Measurements from ENCODE around the gene MAJIN. TPM values are rescaled to one million over a fixed set of nuclear protein-coding genes. Genes with fewer than 3 reads are reported as not detected.

Gene MAJIN
- total and polyA plus RNA-seq, 10 of the 15 experiments (the other 5 are each of a cell fraction or from before 2014, with no cell fraction given) = 0.10 TPM; not detected in 9

GRCh38 chr11:64933935-64934681 is 37.8 kb downstream of the MAJIN start:
- Histone ChIP-seq H3K4me3 (no peak overlapping the region), H3K27me3 (replicated peaks in 1 of 2; ENCODE audit: control insufficient read depth in 2 of 2, insufficient read depth in 2 of 2, low read length in 1 of 2) (no peaks in the 10 kb centered on the region; a peak in 1 of 4 replicates), H3K9ac (ENCODE audit: control insufficient read depth, insufficient read depth, low read length) (no peak overlapping the region), H2AFZ (ENCODE audit: control insufficient read depth, low read depth, low read length) (no peak overlapping the region), H3K9me3 (replicated peaks; ENCODE audit: control insufficient read depth, insufficient read depth, low read length) (no peaks in the 10 kb centered on the region), H3K27ac (ENCODE audit: control insufficient read depth, insufficient read depth) (no peak overlapping the region), H3K36me3 (ENCODE audit: control insufficient read depth in 2 of 2, insufficient read depth in 2 of 2, low read length in 1 of 2) (no peaks in the 10 kb centered on the region; a peak in 1 of 4 replicates), H3K4me2 (ENCODE audit: control insufficient read depth, insufficient read depth) (no peak overlapping the region), H4K20me1 (ENCODE audit: control insufficient read depth, insufficient read depth) (no peaks in the 10 kb centered on the region), H3K4me1 (ENCODE audit: control insufficient read depth, insufficient read depth, low read length) (no peaks in the 10 kb centered on the region), H3K79me2 (ENCODE audit: control insufficient read depth, insufficient read depth, low read length) (no peaks in the 10 kb centered on the region)
- ChIA-PET RAD21 (ENCODE audit: unreplicated experiment) (interaction anchor here (0.6 to 0.8 kb wide), 2 partner anchors 10 to 32 kb away, joined by 3 read pairs; partner anchors contain the start of gene PPP2R5B), POLR2A (no interaction called here), CTCF (interaction anchor here (0.5 to 1.6 kb wide), 3 partner anchors 10 to 596 kb away, joined by 3 read pairs; no protein-coding TSS in a partner anchor), SMC1A (ENCODE audit: uncharacterized antibody, unreplicated experiment) (interaction anchor here (1.0 kb wide), 1 partner anchor 10 kb away, joined by 3 read pairs; the partner anchor contains the start of gene PPP2R5B)
- in situ Hi-C loops (cut with MboI) = no loop called here
- FAIRE-seq (no peak), ATAC-seq (no peak), DNase-seq (ENCODE audit: low read depth, low spot score) (no peak)
- 59% methylated on average over 10 of the region's 10 CpGs for WGBS (ENCODE audit: insufficient coverage, insufficient replicate concordance, low lambda C conversion rate, missing lambda C conversion rate)
- intact Hi-C loops (cut with micrococcal nuclease; ENCODE audit: unreplicated experiment) = no loop called here
- BruUV-seq (replicated peaks) = no TSS peak
- TF ChIP-seq, protein P1, sequence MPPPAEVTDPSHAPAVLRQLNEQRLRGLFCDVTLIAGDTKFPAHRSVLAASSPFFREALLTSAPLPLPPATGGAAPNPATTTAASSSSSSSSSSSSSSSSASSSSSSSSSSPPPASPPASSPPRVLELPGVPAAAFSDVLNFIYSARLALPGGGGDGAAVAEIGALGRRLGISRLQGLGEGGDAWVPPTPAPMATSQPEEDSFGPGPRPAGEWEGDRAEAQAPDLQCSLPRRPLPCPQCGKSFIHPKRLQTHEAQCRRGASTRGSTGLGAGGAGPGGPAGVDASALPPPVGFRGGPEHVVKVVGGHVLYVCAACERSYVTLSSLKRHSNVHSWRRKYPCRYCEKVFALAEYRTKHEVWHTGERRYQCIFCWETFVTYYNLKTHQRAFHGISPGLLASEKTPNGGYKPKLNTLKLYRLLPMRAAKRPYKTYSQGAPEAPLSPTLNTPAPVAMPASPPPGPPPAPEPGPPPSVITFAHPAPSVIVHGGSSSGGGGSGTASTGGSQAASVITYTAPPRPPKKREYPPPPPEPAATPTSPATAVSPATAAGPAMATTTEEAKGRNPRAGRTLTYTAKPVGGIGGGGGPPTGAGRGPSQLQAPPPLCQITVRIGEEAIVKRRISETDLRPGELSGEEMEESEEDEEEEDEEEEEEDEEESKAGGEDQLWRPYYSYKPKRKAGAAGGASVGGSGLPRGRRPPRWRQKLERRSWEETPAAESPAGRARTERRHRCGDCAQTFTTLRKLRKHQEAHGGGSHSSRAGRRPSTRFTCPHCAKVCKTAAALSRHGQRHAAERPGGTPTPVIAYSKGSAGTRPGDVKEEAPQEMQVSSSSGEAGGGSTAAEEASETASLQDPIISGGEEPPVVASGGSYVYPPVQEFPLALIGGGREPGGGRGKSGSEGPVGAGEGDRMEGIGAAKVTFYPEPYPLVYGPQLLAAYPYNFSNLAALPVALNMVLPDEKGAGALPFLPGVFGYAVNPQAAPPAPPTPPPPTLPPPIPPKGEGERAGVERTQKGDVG (CRISPR knock-in tag; IDR thresholded peaks at IDR 0.05) = no peak
- TF ChIP-seq IRF5 (IDR thresholded peaks at IDR 0.05; ENCODE audit: borderline replicate concordance) (no peak), BCL11A (IDR thresholded peaks at IDR 0.05; ENCODE audit: low read depth, low read length) (no peak), ZNF384 (IDR thresholded peaks at IDR 0.05; ENCODE audit: borderline replicate concordance, low read depth, low read length) (no peak), SUPT20H (IDR thresholded peaks at IDR 0.05; ENCODE audit: borderline replicate concordance, control insufficient read depth, low read depth, low read length) (no peak), CREB1 (IDR thresholded peaks at IDR 0.05; ENCODE audit: low read depth) (no peak), DPF2 (IDR thresholded peaks at IDR 0.05) (no peak), EP300 (IDR thresholded peaks at IDR 0.05; ENCODE audit: borderline replicate concordance in 1 of 2, control insufficient read depth in 1 of 2, low read depth in 2 of 2, low read length in 2 of 2) (no peak), SRF (IDR thresholded peaks at IDR 0.05; ENCODE audit: low read depth in 2 of 2, low read length in 2 of 2) (no peak), SUZ12 (IDR thresholded peaks at IDR 0.05; ENCODE audit: unreplicated experiment) (no peak)
- TF ChIP-seq, protein P2, sequence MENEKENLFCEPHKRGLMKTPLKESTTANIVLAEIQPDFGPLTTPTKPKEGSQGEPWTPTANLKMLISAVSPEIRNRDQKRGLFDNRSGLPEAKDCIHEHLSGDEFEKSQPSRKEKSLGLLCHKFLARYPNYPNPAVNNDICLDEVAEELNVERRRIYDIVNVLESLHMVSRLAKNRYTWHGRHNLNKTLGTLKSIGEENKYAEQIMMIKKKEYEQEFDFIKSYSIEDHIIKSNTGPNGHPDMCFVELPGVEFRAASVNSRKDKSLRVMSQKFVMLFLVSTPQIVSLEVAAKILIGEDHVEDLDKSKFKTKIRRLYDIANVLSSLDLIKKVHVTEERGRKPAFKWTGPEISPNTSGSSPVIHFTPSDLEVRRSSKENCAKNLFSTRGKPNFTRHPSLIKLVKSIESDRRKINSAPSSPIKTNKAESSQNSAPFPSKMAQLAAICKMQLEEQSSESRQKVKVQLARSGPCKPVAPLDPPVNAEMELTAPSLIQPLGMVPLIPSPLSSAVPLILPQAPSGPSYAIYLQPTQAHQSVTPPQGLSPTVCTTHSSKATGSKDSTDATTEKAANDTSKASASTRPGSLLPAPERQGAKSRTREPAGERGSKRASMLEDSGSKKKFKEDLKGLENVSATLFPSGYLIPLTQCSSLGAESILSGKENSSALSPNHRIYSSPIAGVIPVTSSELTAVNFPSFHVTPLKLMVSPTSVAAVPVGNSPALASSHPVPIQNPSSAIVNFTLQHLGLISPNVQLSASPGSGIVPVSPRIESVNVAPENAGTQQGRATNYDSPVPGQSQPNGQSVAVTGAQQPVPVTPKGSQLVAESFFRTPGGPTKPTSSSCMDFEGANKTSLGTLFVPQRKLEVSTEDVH (IDR thresholded peaks at IDR 0.05; ENCODE audit: low read depth, partially characterized antibody) = no peak
- TF ChIP-seq, protein P3, sequence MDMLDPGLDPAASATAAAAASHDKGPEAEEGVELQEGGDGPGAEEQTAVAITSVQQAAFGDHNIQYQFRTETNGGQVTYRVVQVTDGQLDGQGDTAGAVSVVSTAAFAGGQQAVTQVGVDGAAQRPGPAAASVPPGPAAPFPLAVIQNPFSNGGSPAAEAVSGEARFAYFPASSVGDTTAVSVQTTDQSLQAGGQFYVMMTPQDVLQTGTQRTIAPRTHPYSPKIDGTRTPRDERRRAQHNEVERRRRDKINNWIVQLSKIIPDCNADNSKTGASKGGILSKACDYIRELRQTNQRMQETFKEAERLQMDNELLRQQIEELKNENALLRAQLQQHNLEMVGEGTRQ (IDR thresholded peaks at IDR 0.05; ENCODE audit: borderline replicate concordance, low read depth, low read length) = no peak
